Activated CD8-positive, alpha-beta T cell treated with anti-CD3 and anti-CD28 coated beads for 36 hours (primary cell): Measurements from ENCODE around the gene SYNE2. TPM values are rescaled to one million over a fixed set of nuclear protein-coding genes. Genes with fewer than 3 reads are reported as not detected.

Source experiments
- ATAC-seq: fragments of 200-7000 bp; cut with Tn5 transposase; one replicate; pipeline ENCODE4 v1.10.0; 2021; ENCODE audit warnings: mild to moderate bottlenecking, moderate library complexity
- CTCF ChIA-PET: fragments of 350-600 bp; sonication (Branson Sonifier 250); formaldehyde crosslinking; loops from one replicate; lab custom pipeline; 2021; ENCODE audit warnings: antibody characterized with exemption; lab: Charles Lee
- POLR2A ChIA-PET: fragments of 350-600 bp; sonication (Branson Sonifier 250); formaldehyde crosslinking; loops from one replicate; lab custom pipeline; 2021; ENCODE audit warnings: antibody characterized with exemption; lab: Charles Lee
- DNase-seq: peaks from one replicate; pipeline ENCODE4 v3.0.0-alpha.2; 2020
- H3K27ac Mint-ChIP-seq: one replicate; pipeline ENCODE4 v1.8.0; 2021; ENCODE audit warnings: mild to moderate bottlenecking, mixed read lengths
- H3K27me3 Mint-ChIP-seq: one replicate; pipeline ENCODE4 v1.8.0; 2021; ENCODE audit warnings: mixed read lengths
- H3K36me3 Mint-ChIP-seq: one replicate; pipeline ENCODE4 v1.8.0; 2021; ENCODE audit warnings: low read depth, mixed read lengths
- H3K4me1 Mint-ChIP-seq: one replicate; pipeline ENCODE4 v1.8.0; 2021; ENCODE audit warnings: low read depth, mixed read lengths
- H3K4me3 Mint-ChIP-seq: one replicate; pipeline ENCODE4 v1.8.0; 2021; ENCODE audit warnings: mild to moderate bottlenecking, moderate library complexity, mixed read lengths
- H3K9me3 Mint-ChIP-seq: one replicate; pipeline ENCODE4 v1.8.0; 2021; ENCODE audit warnings: mixed read lengths
- intact Hi-C: fragments of 100-400 bp; cut with micrococcal nuclease; formaldehyde crosslinking; loops from one replicate; pipeline ENCODE4 v1.10.0; 2022
- total RNA-seq, 2 experiments: library from RNA; stranded (reverse); gene quantifications; one replicate each; pipeline ENCODE4 v1.2.3, GENCODE V29; 2021
- TF ChIP-seq, protein P1 (sequence below): fragments of 200-600 bp; IDR thresholded peaks from one replicate; pipeline ENCODE4 v1.8.0; 2022; ENCODE audit warnings: antibody characterized with exemption, mild to moderate bottlenecking

The SYNE2 gene
- total RNA-seq, 2 experiments from 2014 or later: 28.1 to 29.0 TPM

DNA sequence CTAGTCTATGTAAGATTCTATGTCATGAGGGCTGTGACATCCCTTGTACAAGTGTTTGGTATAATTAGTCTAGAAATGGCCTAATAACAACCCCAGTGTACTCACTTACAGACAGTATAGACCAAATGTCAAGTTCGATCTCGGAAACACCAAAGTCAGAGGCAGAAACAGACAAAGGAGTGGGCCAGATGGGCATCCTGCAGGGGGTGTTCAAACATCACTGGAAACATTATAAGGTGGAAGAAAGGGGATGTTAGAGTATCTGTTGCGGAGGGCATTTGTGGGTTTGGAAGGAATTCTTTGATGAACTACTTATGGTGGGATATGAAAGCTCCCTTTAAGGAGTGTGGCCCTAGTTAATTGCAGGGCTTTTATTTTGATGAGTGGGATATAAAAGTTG lies 306.8 kb downstream of the SYNE2 start:
- no peak for ATAC-seq
- H3K27me3 Mint-ChIP-seq: no peaks in the 10 kb centered on the region
- H3K36me3 Mint-ChIP-seq: peaks cover 11% of the 10 kb centered on the region
- DNase-seq: no peak
- intact Hi-C loops: no loop called here
- H3K4me1 Mint-ChIP-seq: no peaks in the 10 kb centered on the region
- no peak overlapping the region for H3K4me3 Mint-ChIP-seq
- H3K9me3 Mint-ChIP-seq: no peaks in the 10 kb centered on the region
- TF ChIP-seq, protein P1, sequence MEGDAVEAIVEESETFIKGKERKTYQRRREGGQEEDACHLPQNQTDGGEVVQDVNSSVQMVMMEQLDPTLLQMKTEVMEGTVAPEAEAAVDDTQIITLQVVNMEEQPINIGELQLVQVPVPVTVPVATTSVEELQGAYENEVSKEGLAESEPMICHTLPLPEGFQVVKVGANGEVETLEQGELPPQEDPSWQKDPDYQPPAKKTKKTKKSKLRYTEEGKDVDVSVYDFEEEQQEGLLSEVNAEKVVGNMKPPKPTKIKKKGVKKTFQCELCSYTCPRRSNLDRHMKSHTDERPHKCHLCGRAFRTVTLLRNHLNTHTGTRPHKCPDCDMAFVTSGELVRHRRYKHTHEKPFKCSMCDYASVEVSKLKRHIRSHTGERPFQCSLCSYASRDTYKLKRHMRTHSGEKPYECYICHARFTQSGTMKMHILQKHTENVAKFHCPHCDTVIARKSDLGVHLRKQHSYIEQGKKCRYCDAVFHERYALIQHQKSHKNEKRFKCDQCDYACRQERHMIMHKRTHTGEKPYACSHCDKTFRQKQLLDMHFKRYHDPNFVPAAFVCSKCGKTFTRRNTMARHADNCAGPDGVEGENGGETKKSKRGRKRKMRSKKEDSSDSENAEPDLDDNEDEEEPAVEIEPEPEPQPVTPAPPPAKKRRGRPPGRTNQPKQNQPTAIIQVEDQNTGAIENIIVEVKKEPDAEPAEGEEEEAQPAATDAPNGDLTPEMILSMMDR: no peak
- ChIA-PET POLR2A (no interaction called here), CTCF (interaction anchor here (1.2 kb wide), 1 partner anchor 10 kb away, joined by 5 read pairs; no protein-coding TSS in a partner anchor)
- H3K27ac Mint-ChIP-seq: no peak overlapping the region

DNA sequence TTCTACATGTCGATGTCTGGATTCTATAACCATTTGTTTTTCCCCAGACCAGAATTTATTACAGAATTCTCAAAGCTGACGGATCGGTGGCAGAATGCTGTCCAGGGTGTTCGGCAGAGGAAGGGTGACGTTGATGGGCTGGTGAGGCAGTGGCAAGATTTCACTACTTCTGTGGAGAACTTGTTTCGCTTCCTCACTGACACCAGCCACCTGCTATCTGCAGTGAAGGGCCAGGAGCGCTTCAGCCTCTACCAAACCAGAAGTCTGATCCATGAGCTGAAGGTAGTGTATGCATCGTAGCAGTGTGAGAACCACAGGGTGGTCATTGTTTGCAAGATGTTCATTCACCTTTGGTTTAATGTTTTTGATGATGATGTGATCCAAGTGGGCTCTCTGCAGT lies 317.4 kb downstream of the SYNE2 start:
- Mint-ChIP-seq H3K36me3 (peaks cover 13% of the 10 kb centered on the region), H3K27ac (no peak overlapping the region), H3K27me3 (no peaks in the 10 kb centered on the region), H3K4me3 (no peak overlapping the region), H3K4me1 (peaks cover 9% of the 10 kb centered on the region), H3K9me3 (no peaks in the 10 kb centered on the region)
- ChIA-PET CTCF (interaction anchor here (0.6 to 1.3 kb wide), 2 partner anchors 9 to 376 kb away, joined by 3 to 4 read pairs; no protein-coding TSS in a partner anchor), POLR2A (interaction anchor here (0.6 kb wide), 1 partner anchor 452 kb away, joined by 5 read pairs; no protein-coding TSS in a partner anchor)
- DNase-seq (no peak), ATAC-seq (no peak)
- TF ChIP-seq, protein P1: no peak
- intact Hi-C loops: loop anchor here (10.0 kb wide), 1 partner anchor 125 kb away; the partner anchor contains the start of gene ESR2

DNA sequence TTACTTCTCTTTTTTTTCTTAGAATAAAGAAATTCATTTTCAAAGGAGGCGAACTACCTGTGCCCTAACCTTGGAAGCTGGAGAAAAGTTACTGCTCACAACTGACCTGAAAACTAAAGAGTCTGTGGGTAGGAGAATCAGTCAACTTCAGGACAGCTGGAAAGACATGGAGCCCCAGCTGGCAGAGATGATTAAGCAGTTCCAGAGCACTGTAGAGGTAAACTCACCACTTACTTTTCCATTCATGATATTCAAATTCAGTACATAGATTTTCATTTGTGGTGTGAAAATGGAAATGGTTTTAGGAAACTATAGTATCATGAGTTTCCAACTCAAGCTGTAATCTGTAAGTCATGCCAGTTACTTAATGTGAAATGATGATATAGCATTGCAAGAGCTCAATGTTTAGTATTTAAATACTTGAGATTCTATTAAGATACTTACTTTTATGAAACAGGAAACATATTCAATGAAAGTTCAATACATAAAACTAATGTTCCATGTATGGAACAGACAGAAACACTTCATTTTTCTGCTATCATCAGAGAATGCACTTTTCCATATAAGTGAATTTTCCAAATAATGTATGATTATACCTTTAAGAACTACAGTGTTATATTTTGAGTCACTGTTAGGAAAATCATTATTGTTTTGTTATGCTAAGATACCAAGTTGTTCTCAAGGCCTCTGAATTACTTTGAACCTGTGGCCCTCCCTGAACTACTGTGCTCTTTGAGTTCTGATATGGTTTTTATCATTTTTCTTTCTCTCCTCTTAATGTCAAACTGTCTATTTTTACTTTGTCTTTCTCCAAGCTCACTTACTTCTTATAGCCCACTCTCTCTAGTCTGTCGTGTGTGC lies 322.3 kb downstream of the SYNE2 start:
- ATAC-seq: peak; percentile 50

DNA sequence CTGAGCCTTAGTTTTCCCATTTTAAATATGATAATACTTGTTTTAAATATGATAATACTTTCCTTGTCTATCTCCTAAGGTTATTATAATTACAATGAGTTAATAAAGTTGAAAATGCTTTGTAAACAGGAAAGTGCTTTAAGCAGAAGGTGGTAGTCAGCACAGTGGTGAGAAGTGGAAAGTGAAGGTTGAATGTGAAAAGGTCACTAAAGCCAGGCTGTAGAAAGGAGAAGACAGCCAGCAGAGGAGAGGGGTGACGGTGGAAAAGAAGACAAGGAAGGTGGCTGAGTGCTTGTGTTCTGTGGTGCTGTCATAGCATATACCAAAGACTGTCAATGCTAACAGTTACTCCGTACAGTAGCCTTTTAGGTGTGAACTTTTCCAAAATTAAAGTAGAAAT lies 323.5 kb downstream of the SYNE2 start:
- ChIA-PET CTCF (no interaction called here), POLR2A (interaction anchor here (0.6 kb wide), 1 partner anchor 205 kb away, joined by 3 read pairs; no protein-coding TSS in a partner anchor)
- peaks cover 30% of the 10 kb centered on the region for H3K36me3 Mint-ChIP-seq
- peak; percentile 77 for ATAC-seq
- H3K4me1 Mint-ChIP-seq: peaks cover 24% of the 10 kb centered on the region
- H3K9me3 Mint-ChIP-seq: no peaks in the 10 kb centered on the region
- H3K27me3 Mint-ChIP-seq: no peaks in the 10 kb centered on the region
- DNase-seq: peak; percentile 14
- peak overlapping the region; percentile 78 for H3K27ac Mint-ChIP-seq
- H3K4me3 Mint-ChIP-seq: no peak overlapping the region
- TF ChIP-seq, protein P1: no peak
- intact Hi-C loops: loop anchor here (10.0 kb wide), 1 partner anchor 118 kb away; the partner anchor contains the start of gene ESR2

More for the DNA sequence above, 322.3 kb downstream of the SYNE2 start:
- H3K9me3 Mint-ChIP-seq: no peaks in the 10 kb centered on the region
- no peak overlapping the region for H3K4me3 Mint-ChIP-seq
- intact Hi-C loops: loop anchor here (10.0 kb wide), 1 partner anchor 120 kb away; the partner anchor contains the start of gene ESR2
- TF ChIP-seq, protein P1: no peak
- DNase-seq: peak; percentile 25
- CTCF ChIA-PET: interaction anchor here (0.7 to 1.6 kb wide), 3 partner anchors 120 to 128 kb away, joined by 3 to 4 read pairs (median 4); no protein-coding TSS in a partner anchor
- H3K27me3 Mint-ChIP-seq: no peaks in the 10 kb centered on the region
- H3K4me1 Mint-ChIP-seq: peaks cover 24% of the 10 kb centered on the region
- H3K27ac Mint-ChIP-seq: peak overlapping the region; percentile 73
- POLR2A ChIA-PET: no interaction called here
- H3K36me3 Mint-ChIP-seq: peaks cover 30% of the 10 kb centered on the region
